Measurements from ENCODE around the gene HPN. TPM values are rescaled to one million over a fixed set of nuclear protein-coding genes. Genes with fewer than 3 reads are reported as not detected.

HPN gene
- total RNA-seq, 1 donor from 2014 or later, result 4.9 TPM

GRCh38 chr19:35056513-35057063 is 15.1 kb downstream of the HPN start:
- DNase-seq (ENCODE audit: low spot score), result no peak
- intact Hi-C loops (cut with DNase I), result no loop called here

- DNase-seq (ENCODE audit: low spot score), result no peak
- intact Hi-C loops (cut with DNase I), result no loop called here
These were observed 16.8 kb downstream of the HPN start for GRCh38 chr19:35058370-35058769.

GRCh38 chr19:35059006-35059798 is 17.7 kb downstream of the HPN start:
- intact Hi-C loops (cut with DNase I), result no loop called here
- DNase-seq (ENCODE audit: low spot score), result no peak

GRCh38 chr19:35059799-35060091 is 18.2 kb downstream of the HPN start:
- no peak for DNase-seq (ENCODE audit: low spot score)
- intact Hi-C loops (cut with DNase I), result no loop called here

- intact Hi-C loops (cut with DNase I), result no loop called here
- no peak for DNase-seq (ENCODE audit: low spot score)
These were observed 18.8 kb downstream of the HPN start for GRCh38 chr19:35060160-35060855.

GRCh38 chr19:35061583-35062373 is 20.3 kb downstream of the HPN start:
- intact Hi-C loops (cut with DNase I), result no loop called here
- DNase-seq (ENCODE audit: low spot score), result no peak

GRCh38 chr19:35062942-35063341 is 21.4 kb downstream of the HPN start:
- DNase-seq (ENCODE audit: low spot score), result no peak
- intact Hi-C loops (cut with DNase I), result no loop called here

- intact Hi-C loops (cut with DNase I), result no loop called here
- DNase-seq (ENCODE audit: low spot score), result no peak
These were observed 22.7 kb downstream of the HPN start for GRCh38 chr19:35063940-35064818.

GRCh38 chr19:35065574-35065973 is 24.1 kb downstream of the HPN start:
- DNase-seq (ENCODE audit: low spot score), result no peak
- intact Hi-C loops (cut with DNase I), result no loop called here

GRCh38 chr19:35066121-35066520 is 24.6 kb downstream of the HPN start:
- DNase-seq (ENCODE audit: low spot score), result no peak
- intact Hi-C loops (cut with DNase I), result loop anchor here (2.0 kb wide), 1 partner anchor 69 kb away; the partner anchor contains the start of gene LGI4

- DNase-seq (ENCODE audit: low spot score), result peak; percentile 87
- intact Hi-C loops (cut with DNase I), result loop anchor here (2.0 kb wide), 1 partner anchor 68 kb away; the partner anchor contains the start of gene LGI4
These were observed 25.4 kb downstream of the HPN start for GRCh38 chr19:35066691-35067563.

- DNase-seq (ENCODE audit: low spot score), result no peak
- intact Hi-C loops (cut with DNase I), result no loop called here
These were observed 27.6 kb downstream of the HPN start for GRCh38 chr19:35068941-35069634.

GRCh38 chr19:35069696-35070095 is 28.2 kb downstream of the HPN start:
- intact Hi-C loops (cut with DNase I), result no loop called here
- DNase-seq (ENCODE audit: low spot score), result no peak

GRCh38 chr19:35070471-35070870 is 28.9 kb downstream of the HPN start:
- no peak for DNase-seq (ENCODE audit: low spot score)
- intact Hi-C loops (cut with DNase I), result no loop called here

- intact Hi-C loops (cut with DNase I), result no loop called here
- DNase-seq (ENCODE audit: low spot score), result no peak
These were observed 32.0 kb downstream of the HPN start for GRCh38 chr19:35073516-35073915.

- intact Hi-C loops (cut with DNase I), result no loop called here
- no peak for DNase-seq (ENCODE audit: low spot score)
These were observed 32.4 kb downstream of the HPN start for GRCh38 chr19:35073941-35074340.

GRCh38 chr19:35074426-35075201 is 33.1 kb downstream of the HPN start:
- DNase-seq (ENCODE audit: low spot score), result no peak
- intact Hi-C loops (cut with DNase I), result no loop called here

All from cardiac septum (tissue), 1 donor.